Fibroblast of upper back skin (primary cell): ENCODE measurements around the gene GSTM5.
"Not testable (repeated sequence)": the region's sequence is repeated elsewhere in the genome, so short reads cannot be mapped to it uniquely, and the experiment has no call there.

Experiments used
- DNase-seq: peaks from one replicate; pipeline ENCODE4 v3.0.0-alpha.2; 2013

The GSTM5 gene

GRCh38 chr1:109762821-109763645 is 51.0 kb downstream of the GSTM5 start:
- peak; percentile 24 for DNase-seq

GRCh38 chr1:109763646-109764415 is 51.8 kb downstream of the GSTM5 start, which contains the start of gene EPS8L3:
Gene EPS8L3 (minus strand): TSS chr1:109763923. CDS start chr1:109761749, 2,174 bp downstream.
- no peak for DNase-seq

DNA sequence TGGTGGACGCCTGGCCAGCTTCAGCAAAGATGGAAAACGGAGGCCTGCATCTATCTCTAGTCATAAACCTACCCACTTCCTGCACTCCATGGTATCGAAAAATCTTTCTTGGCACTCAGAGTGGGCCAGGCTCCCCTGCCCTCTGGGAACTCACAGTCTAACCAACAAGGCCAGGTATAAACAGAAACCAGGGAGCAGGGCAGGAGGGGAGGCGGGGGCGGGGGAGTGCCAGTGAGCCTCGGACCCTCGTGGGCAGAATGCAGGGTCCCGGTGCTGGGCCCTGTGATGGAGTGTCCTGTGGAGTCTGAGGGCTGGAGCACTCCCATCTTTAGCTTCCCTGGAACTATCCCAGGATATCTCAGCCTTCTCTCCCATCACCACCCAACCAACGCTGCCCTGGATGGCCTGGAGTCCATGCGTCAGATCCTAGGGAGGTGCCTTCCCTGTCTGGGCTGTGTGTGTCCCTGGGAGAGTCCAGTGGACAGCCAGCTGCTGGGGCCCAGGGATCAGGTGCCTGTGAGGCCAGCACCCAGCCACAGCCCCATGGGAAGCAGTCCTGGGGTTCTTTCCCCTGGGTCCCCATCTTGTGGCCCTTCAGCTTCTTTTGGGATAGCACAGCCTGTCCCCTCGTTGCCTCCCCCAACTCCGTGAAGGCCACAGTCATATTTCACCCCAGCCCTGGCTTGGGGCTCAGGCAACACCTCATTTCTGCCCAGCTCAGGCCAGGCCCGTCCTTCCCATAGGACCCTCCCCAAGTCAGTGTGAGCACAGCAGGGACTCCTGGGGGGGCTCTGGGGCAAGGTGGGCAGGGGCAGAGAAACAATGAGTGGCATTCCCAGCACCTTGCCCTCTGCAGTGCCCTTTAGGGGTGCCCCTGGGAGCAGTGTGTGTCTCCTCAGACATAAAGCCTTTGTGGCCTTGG is 52.8 kb downstream of the GSTM5 start:
- no peak for DNase-seq

GRCh38 chr1:109765483-109765815 is 53.4 kb downstream of the GSTM5 start:
- no peak for DNase-seq

DNA sequence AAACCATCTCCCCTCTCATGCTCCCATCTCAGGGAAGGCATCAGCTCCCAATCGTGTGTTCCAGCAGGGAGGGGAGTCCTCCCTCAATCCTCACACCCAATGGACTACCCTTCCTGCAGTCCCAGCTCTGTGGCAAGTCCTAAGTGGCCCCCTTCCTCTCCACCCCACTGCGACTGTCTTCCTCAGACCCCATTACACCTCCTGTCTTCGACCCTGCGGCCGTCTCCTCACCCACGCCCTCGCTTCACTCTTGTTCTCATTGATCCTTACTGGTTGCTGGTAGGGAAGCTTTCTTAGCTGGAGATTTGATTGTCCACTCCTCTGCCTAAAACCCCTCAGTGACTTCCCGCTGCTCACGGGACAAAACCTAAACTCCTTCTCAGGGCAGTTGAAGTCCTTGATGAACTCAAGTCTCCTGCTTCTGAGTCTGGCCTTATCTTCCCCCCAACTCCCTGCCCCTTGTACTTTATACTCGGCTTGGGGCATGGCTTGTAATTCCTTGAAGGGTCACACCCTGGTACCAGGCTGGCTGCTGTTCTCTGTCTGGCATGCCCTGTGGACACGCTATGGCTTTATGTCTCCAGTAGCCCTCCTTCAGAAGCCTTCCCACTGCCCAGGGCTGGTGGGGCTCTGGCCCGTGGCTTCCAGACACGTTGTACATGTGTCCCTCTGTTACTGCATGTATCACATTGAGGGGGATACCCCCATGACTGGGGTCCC is 54.0 kb downstream of the GSTM5 start:
- DNase-seq, result no peak

- not testable (repeated sequence) for DNase-seq
These were observed 55.1 kb downstream of the GSTM5 start for GRCh38 chr1:109766991-109767636.
